ENCODE measurements around the gene AMACR. TPM values are rescaled to one million over a fixed set of nuclear protein-coding genes. Genes with fewer than 3 reads are reported as not detected.

AMACR gene
- total RNA-seq, 3 donors from 2014 or later (not counting 1 experiment from before 2014, with no cell fraction given) = 2.7 to 3.8 (median 2.9) TPM

DNA sequence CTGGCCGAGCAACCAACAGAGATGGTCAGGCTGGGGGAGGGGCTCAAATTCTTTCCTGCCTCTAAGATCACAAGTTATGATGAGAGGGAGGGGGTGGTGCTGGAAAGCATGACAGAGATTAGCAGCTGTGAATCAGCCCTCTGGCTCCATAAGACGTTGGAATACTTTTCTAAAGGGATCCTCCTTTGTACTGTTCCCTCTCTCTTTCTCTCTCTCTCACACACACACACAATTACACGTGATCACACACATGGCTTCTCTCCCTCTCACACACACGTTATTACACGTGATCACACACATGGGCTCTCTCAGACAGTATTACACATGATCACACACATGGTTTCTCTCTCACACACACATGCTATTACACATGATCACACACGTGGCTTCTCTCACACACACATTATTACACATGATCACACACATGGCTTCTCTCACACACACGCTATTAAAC lies 23.2 kb downstream of the AMACR start, which contains the start of gene SLC45A2:
TSS of gene SLC45A2 (minus strand) at position 23 of the 454 bp plus-strand sequence. CDS start 110 bp downstream, outside the sequence.
- H3K36me3 Mint-ChIP-seq = no peaks in the 10 kb centered on the region
- H3K9me3 ChIP-seq (ENCODE audit: control insufficient read depth, insufficient read depth, low read length) = no peaks in the 10 kb centered on the region
- no peak within 1 kb of the TSS for H3K27ac ChIP-seq (ENCODE audit: low read length)
- ATAC-seq = no peak
- H3K27me3 Mint-ChIP-seq (ENCODE audit: low read depth in 2 of 2) = no peaks in the 10 kb centered on the region
- intact Hi-C loops (cut with micrococcal nuclease) = no loop called here
- no peak for TF ChIP-seq CTCF (IDR thresholded peaks at IDR 0.05)
- no peaks in the 10 kb centered on the region for H3K4me1 ChIP-seq (ENCODE audit: control insufficient read depth, insufficient read depth, low read length)
- H3K27ac Mint-ChIP-seq = no peak within 1 kb of the TSS
- H3K36me3 ChIP-seq (ENCODE audit: control insufficient read depth, insufficient read depth, low read length) = peaks cover 16% of the 10 kb centered on the region
- H3K27me3 ChIP-seq (ENCODE audit: control insufficient read depth, insufficient read depth, low read length) = no peaks in the 10 kb centered on the region
- H3K4me1 Mint-ChIP-seq = no peaks in the 10 kb centered on the region
- DNase-seq = no peak
- 88% methylated on average over 7 of the region's 7 CpGs for WGBS (ENCODE audit: insufficient coverage)
- no peaks in the 10 kb centered on the region for H3K9me3 Mint-ChIP-seq
- no peak within 1 kb of the TSS for H3K4me3 ChIP-seq (ENCODE audit: low read length)
- H3K4me3 Mint-ChIP-seq = no peak within 1 kb of the TSS

DNA sequence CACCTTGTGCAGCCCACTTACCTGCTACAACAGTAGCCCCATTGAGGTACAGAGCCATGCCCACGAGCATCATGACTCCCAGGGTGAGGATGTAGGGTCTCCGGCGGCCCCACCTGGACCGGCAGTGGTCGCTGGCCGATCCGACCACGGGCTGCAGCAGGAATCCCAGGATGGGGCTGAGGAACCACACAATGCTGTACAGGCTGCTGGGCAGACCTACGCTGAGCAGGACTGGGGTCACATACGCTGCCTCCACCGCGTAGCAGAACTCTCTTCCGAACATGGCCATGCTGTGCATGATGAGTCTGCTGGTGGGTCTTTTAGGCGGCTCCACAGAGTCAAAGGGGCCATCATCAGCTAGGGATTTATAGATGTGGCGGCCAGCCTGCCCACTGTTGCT lies 23.7 kb downstream of the AMACR start:
- no peak overlapping the region for H3K27ac Mint-ChIP-seq

DNA sequence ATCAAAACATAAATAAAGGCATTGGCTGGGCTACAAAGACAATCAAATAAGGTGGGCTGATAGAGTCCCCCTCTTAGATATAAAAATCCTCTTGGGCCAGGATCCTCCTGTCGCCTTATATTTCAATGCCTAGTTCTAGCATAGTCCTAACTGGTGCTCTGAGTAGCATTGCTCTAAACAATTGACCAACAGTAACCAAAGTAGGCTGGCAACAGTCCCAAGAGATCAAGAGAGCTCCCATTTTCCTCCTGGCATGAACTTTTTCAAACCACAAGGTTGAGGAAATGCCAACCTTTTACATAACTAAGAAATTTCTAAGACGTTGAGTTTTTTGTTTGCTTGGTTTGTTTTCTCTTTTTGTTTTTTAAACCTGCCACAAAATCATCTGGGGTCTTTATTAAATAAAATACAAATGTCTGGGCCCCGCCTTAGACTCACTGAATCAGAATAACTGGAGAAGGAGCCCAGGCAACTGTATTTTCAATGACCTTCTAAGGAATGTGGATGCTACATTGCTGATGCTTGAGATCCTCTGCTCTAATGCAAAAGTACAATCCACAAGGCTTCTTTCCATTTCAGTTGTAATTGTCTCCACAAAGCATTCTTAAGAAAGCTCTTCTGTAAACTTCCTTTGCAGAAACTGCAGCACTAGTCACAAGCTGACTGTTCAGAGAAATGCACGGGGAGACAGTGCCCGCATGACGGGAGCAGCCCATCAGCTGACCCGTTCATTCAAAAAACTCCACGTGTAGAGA lies 26.3 kb downstream of the AMACR start:
- ATAC-seq (no peak), DNase-seq (no peak)
- H3K27me3 ChIP-seq (ENCODE audit: control insufficient read depth, insufficient read depth, low read length) = no peaks in the 10 kb centered on the region
- no peak overlapping the region for H3K4me3 Mint-ChIP-seq
- no peaks in the 10 kb centered on the region for H3K27me3 Mint-ChIP-seq (ENCODE audit: low read depth in 2 of 2)
- no peak overlapping the region for H3K4me3 ChIP-seq (ENCODE audit: low read length)
- 90% methylated on average over 7 of the region's 8 CpGs for WGBS (ENCODE audit: insufficient coverage)
- no peaks in the 10 kb centered on the region for H3K4me1 Mint-ChIP-seq
- no peak for TF ChIP-seq CTCF (IDR thresholded peaks at IDR 0.05)
- no peaks in the 10 kb centered on the region for H3K36me3 Mint-ChIP-seq
- no peaks in the 10 kb centered on the region for H3K9me3 ChIP-seq (ENCODE audit: control insufficient read depth, insufficient read depth, low read length)
- no peaks in the 10 kb centered on the region for H3K9me3 Mint-ChIP-seq
- H3K27ac ChIP-seq (ENCODE audit: low read length) = no peak overlapping the region
- intact Hi-C loops (cut with micrococcal nuclease) = no loop called here
- H3K36me3 ChIP-seq (ENCODE audit: control insufficient read depth, insufficient read depth, low read length) = no peaks in the 10 kb centered on the region
- H3K27ac Mint-ChIP-seq = no peak overlapping the region
- H3K4me1 ChIP-seq (ENCODE audit: control insufficient read depth, insufficient read depth, low read length) = no peaks in the 10 kb centered on the region

More for the DNA sequence above, 23.7 kb downstream of the AMACR start:
- no peak for TF ChIP-seq CTCF (IDR thresholded peaks at IDR 0.05)
- no peak for DNase-seq
- Histone ChIP-seq H3K27me3 (ENCODE audit: control insufficient read depth, insufficient read depth, low read length) (no peaks in the 10 kb centered on the region), H3K36me3 (ENCODE audit: control insufficient read depth, insufficient read depth, low read length) (peaks cover 14% of the 10 kb centered on the region), H3K4me3 (ENCODE audit: low read length) (no peak overlapping the region), H3K27ac (ENCODE audit: low read length) (no peak overlapping the region), H3K4me1 (ENCODE audit: control insufficient read depth, insufficient read depth, low read length) (no peaks in the 10 kb centered on the region), H3K9me3 (ENCODE audit: control insufficient read depth, insufficient read depth, low read length) (no peaks in the 10 kb centered on the region)
- H3K4me1 Mint-ChIP-seq = no peaks in the 10 kb centered on the region
- H3K27me3 Mint-ChIP-seq (ENCODE audit: low read depth in 2 of 2) = no peaks in the 10 kb centered on the region
- H3K4me3 Mint-ChIP-seq = no peak overlapping the region
- intact Hi-C loops (cut with micrococcal nuclease) = no loop called here
- 96% methylated on average over 15 of the region's 15 CpGs for WGBS (ENCODE audit: insufficient coverage)
- no peaks in the 10 kb centered on the region for H3K36me3 Mint-ChIP-seq
- no peaks in the 10 kb centered on the region for H3K9me3 Mint-ChIP-seq
- ATAC-seq = no peak

Measured in natural killer cell (primary cell).